ENCODE results near the gene SOBP. TPM values are rescaled to one million over a fixed set of nuclear protein-coding genes. Genes with fewer than 3 reads are reported as not detected.

Gene SOBP
- polyA plus RNA-seq, 1 donor (not counting 4 experiments of a cell fraction or from before 2014, with no cell fraction given), result not detected

GRCh38 chr6:107458672-107459282, 31.1 kb upstream of the SOBP start:
- Histone ChIP-seq H4K20me1 (ENCODE audit: control insufficient read depth, extremely low read depth, insufficient read depth, low read length) (no peaks in the 10 kb centered on the region), H3K27ac (ENCODE audit: control insufficient read depth, insufficient read depth, low read length) (peak overlapping the region; percentile 70), H3K79me2 (ENCODE audit: control insufficient read depth, insufficient read depth, low read length) (peaks cover 12% of the 10 kb centered on the region), H3K9me1 (ENCODE audit: control insufficient read depth, extremely low read depth, insufficient read depth, low read length) (no peaks in the 10 kb centered on the region), H3K9me3 (ENCODE audit: control insufficient read depth, low read depth, low read length) (no peaks in the 10 kb centered on the region), H3K4me2 (ENCODE audit: control insufficient read depth, extremely low read depth, insufficient read depth, low read depth, low read length) (peak overlapping the region; percentile 80), H3K27me3 (ENCODE audit: control insufficient read depth, extremely low read depth, insufficient read depth, low read length) (no peaks in the 10 kb centered on the region), H3K9ac (ENCODE audit: control insufficient read depth, extremely low read depth, insufficient read depth, low read length) (peak overlapping the region; percentile 91), H3K4me1 (ENCODE audit: control insufficient read depth, extremely low read depth, insufficient read depth, low read length) (peaks cover 5% of the 10 kb centered on the region), H2AFZ (ENCODE audit: control insufficient read depth, low read length) (peak overlapping the region; percentile 99), H3K4me3 (ENCODE audit: control insufficient read depth in 2 of 3, extremely low read depth in 1 of 3, insufficient read depth in 2 of 3, low read depth in 1 of 3, low read length in 3 of 3) (peak overlapping the region; percentile 95 to 99 (median 97)), H3K36me3 (ENCODE audit: control insufficient read depth in 2 of 2, extremely low read depth in 1 of 2, insufficient read depth in 2 of 2, low read length in 2 of 2) (no peaks in the 10 kb centered on the region)
- no peak for FAIRE-seq
- no peak for TF ChIP-seq CTCF (optimal IDR thresholded peaks at IDR 0.05 in 1 of 3, IDR thresholded peaks at IDR 0.05 in 1 of 3, conservative IDR thresholded peaks at IDR 0.05 in 1 of 3; ENCODE audit: extremely low read depth in 1 of 3, insufficient read depth in 2 of 3, low read length in 3 of 3)
- TF ChIP-seq EZH2 (IDR thresholded peaks at IDR 0.05; ENCODE audit: low read length), result no peak
- dilution Hi-C loops (cut with MboI; ENCODE audit: extremely low pct_ligation_motif_present, low sequenced_read_pairs), result no loop called here
- DNase-seq (ENCODE audit: low read depth, low spot score), result no peak

GRCh38 chr6:107459283-107460082, 30.4 kb upstream of the SOBP start, which contains the start of gene PDSS2:
TSS of gene PDSS2 (minus strand) at chr6:107459564. CDS start at chr6:107459285, 279 bp downstream.
- Histone ChIP-seq H3K27me3 (ENCODE audit: control insufficient read depth, extremely low read depth, insufficient read depth, low read length) (no peaks in the 10 kb centered on the region), H3K36me3 (ENCODE audit: control insufficient read depth in 2 of 2, extremely low read depth in 1 of 2, insufficient read depth in 2 of 2, low read length in 2 of 2) (no peaks in the 10 kb centered on the region), H2AFZ (ENCODE audit: control insufficient read depth, low read length) (peak within 1 kb of the TSS; percentile 99), H3K4me2 (ENCODE audit: control insufficient read depth, extremely low read depth, insufficient read depth, low read depth, low read length) (peak within 1 kb of the TSS; percentile 80), H3K4me1 (ENCODE audit: control insufficient read depth, extremely low read depth, insufficient read depth, low read length) (peaks cover 5% of the 10 kb centered on the region), H3K9me1 (ENCODE audit: control insufficient read depth, extremely low read depth, insufficient read depth, low read length) (no peaks in the 10 kb centered on the region), H3K4me3 (ENCODE audit: control insufficient read depth in 2 of 3, extremely low read depth in 1 of 3, insufficient read depth in 2 of 3, low read depth in 1 of 3, low read length in 3 of 3) (peak within 1 kb of the TSS; percentile 95 to 99 (median 97)), H3K79me2 (ENCODE audit: control insufficient read depth, insufficient read depth, low read length) (peaks cover 12% of the 10 kb centered on the region), H3K9me3 (ENCODE audit: control insufficient read depth, low read depth, low read length) (no peaks in the 10 kb centered on the region), H3K9ac (ENCODE audit: control insufficient read depth, extremely low read depth, insufficient read depth, low read length) (peak within 1 kb of the TSS; percentile 91), H4K20me1 (ENCODE audit: control insufficient read depth, extremely low read depth, insufficient read depth, low read length) (no peaks in the 10 kb centered on the region), H3K27ac (ENCODE audit: control insufficient read depth, insufficient read depth, low read length) (peak within 1 kb of the TSS; percentile 70)
- DNase-seq (ENCODE audit: low read depth, low spot score) (peak; percentile 81), FAIRE-seq (peak; percentile 85)
- TF ChIP-seq CTCF (optimal IDR thresholded peaks at IDR 0.05 in 1 of 3, IDR thresholded peaks at IDR 0.05 in 1 of 3, conservative IDR thresholded peaks at IDR 0.05 in 1 of 3; ENCODE audit: extremely low read depth in 1 of 3, insufficient read depth in 2 of 3, low read length in 3 of 3), result peak; percentile 56 to 65 (median 59)
- no peak for TF ChIP-seq EZH2 (IDR thresholded peaks at IDR 0.05; ENCODE audit: low read length)
- dilution Hi-C loops (cut with MboI; ENCODE audit: extremely low pct_ligation_motif_present, low sequenced_read_pairs), result no loop called here
